Psoas muscle (tissue), 8 donors: Measurements from ENCODE around the gene LIPH. TPM values are rescaled to one million over a fixed set of nuclear protein-coding genes. Genes with fewer than 3 reads are reported as not detected.

ENCODE experiments used
- ATAC-seq, 4 donors: fragments of 200-7000 bp; cut with Tn5 transposase; one replicate each; pipeline ENCODE4 v1.9.1; 2020; ENCODE audit warnings: moderate library complexity in 3 of 4, mild to moderate bottlenecking in 2 of 4
- DNase-seq, 2 donors: peaks; one replicate each; pipeline ENCODE4 v3.0.0-alpha.2; 2020
- H3K27ac ChIP-seq: fragments of 200-600 bp; one replicate; pipeline ENCODE4 v1.8.0; 2022
- H3K27me3 ChIP-seq, 3 donors: fragments of 200-600 bp in 1 of 3; one replicate each; pipeline versions ENCODE4 v1.6.1 to v1.8.0; 2013 to 2022; ENCODE audit warnings: low read length in 2 of 3, mild to moderate bottlenecking in 2 of 3, moderate library complexity in 1 of 3; ENCODE audit not compliant: insufficient read depth in 3 of 3
- H3K36me3 ChIP-seq, 2 donors: fragments of 200-600 bp in 1 of 2; one replicate each; pipeline versions ENCODE4 v1.6.1 to v1.8.0; 2013 to 2022; ENCODE audit warnings: low read depth in 1 of 2, mild to moderate bottlenecking in 1 of 2, moderate library complexity in 1 of 2; ENCODE audit not compliant: insufficient read depth in 1 of 2
- H3K4me1 ChIP-seq: fragments of 200-600 bp; one replicate; pipeline ENCODE4 v1.8.0; 2022
- H3K4me3 ChIP-seq: fragments of 200-600 bp; one replicate; pipeline ENCODE4 v1.8.0; 2022; ENCODE audit warnings: mild to moderate bottlenecking
- H3K9me3 ChIP-seq: fragments of 200-600 bp; one replicate; pipeline ENCODE4 v1.8.0; 2022
- CTCF ChIP-seq: fragments of 200-600 bp; IDR thresholded peaks from one replicate; pipeline ENCODE4 v1.8.0; 2022; ENCODE audit warnings: antibody characterized with exemption
- WGBS, 3 donors: extraction: QIAGEN DNeasy Blood & Tissue Kit; methylation state at CpG; one replicate each; pipeline versions ENCODE4 v1.1.6 to v1.1.7; 2013; 5-methylcytosine and 5-hydroxymethylcytosine counted together
- intact Hi-C, 2 donors: fragments of 100-400 bp; cut with DNase I; formaldehyde crosslinking; loops; one replicate each; pipeline versions ENCODE4 v1.11.0 to v1.14.2; 2022
- polyA plus RNA-seq, 3 donors: library from polyadenylated mRNA; stranded (reverse); fragments of 200-250 nt; gene quantifications; one replicate each; pipeline ENCODE4 v1.2.3, GENCODE V29; 2013
- total RNA-seq, 4 donors: library from RNA; stranded (reverse); fragmentation: NEBNext Ultra II Directional in 2 of 4; extraction: Animal tissue kit (Norgen Biotek cat#: 25700) in 2 of 4; gene quantifications; one replicate each; pipeline versions ENCODE4 v1.2.1 to v1.2.4, GENCODE V29; 2021 to 2023
- donor health status: healthy with polysubstance abuse.
- donor health status: DM: no; HTN: no; CAD: no; lungs with moderate emphysema.
- donor health status: Bipolar disorder and iron deficiency.
- donor health status: healthy.
- donor health status: DM: yes; HTN: yes; CAD: no.
- donor health status: DM: no; HTN: no; CAD: no.
- donor health status: DM: no; HTN: no; CAD: no.
- donor health status: DM: yes; HTN: yes; CAD: no.

The LIPH gene
- total and polyA plus RNA-seq, 7 donors = 0.03 to 0.04 TPM; not detected in 5

GRCh38 chr3:185539934-185540333, 12.5 kb downstream of the LIPH start:
- 60 to 65% (median 65%) methylated on average over 2 of the region's 2 CpGs for WGBS, 3 donors
- no peak for TF ChIP-seq CTCF
- Histone ChIP-seq H3K27ac (no peak overlapping the region), H3K9me3 (no peaks in the 10 kb centered on the region), H3K4me1 (no peaks in the 10 kb centered on the region), H3K36me3 (no peaks in the 10 kb centered on the region), H3K4me3 (no peak overlapping the region), H3K27me3 (peaks cover 0 to 4% (median 0%) of the 10 kb centered on the region in 3 donors)
- ATAC-seq (no peak), DNase-seq (no peak)
- intact Hi-C loops = no loop called here

- no peaks in the 10 kb centered on the region for H3K4me1 ChIP-seq
- 43 to 51% (median 50%) methylated on average over 9 of the region's 9 CpGs for WGBS, 3 donors
- H3K9me3 ChIP-seq = no peaks in the 10 kb centered on the region
- DNase-seq = peak; percentile 42 to 58
- ATAC-seq = peak; percentile 32 to 76 (median 64)
- TF ChIP-seq CTCF = no peak
- peaks cover 0 to 4% (median 0%) of the 10 kb centered on the region in 3 donors for H3K27me3 ChIP-seq
- intact Hi-C loops = no loop called here
- no peak overlapping the region for H3K27ac ChIP-seq
- H3K4me3 ChIP-seq = no peak overlapping the region
- no peaks in the 10 kb centered on the region for H3K36me3 ChIP-seq
Observed at GRCh38 chr3:185537369-185537970, 14.9 kb downstream of the LIPH start.

GRCh38 chr3:185534511-185534910, 17.9 kb downstream of the LIPH start:
- 79 to 89% (median 84%) methylated on average over 2 of the region's 2 CpGs for WGBS, 3 donors
- no peaks in the 10 kb centered on the region for H3K27me3 ChIP-seq
- no peak overlapping the region for H3K4me3 ChIP-seq
- no peak for DNase-seq
- no peaks in the 10 kb centered on the region for H3K36me3 ChIP-seq
- no peaks in the 10 kb centered on the region for H3K4me1 ChIP-seq
- no peak for ATAC-seq
- intact Hi-C loops = no loop called here
- no peak overlapping the region for H3K27ac ChIP-seq
- no peak for TF ChIP-seq CTCF
- no peaks in the 10 kb centered on the region for H3K9me3 ChIP-seq

GRCh38 chr3:185532901-185533300, 19.5 kb downstream of the LIPH start:
- no peaks in the 10 kb centered on the region for H3K9me3 ChIP-seq
- DNase-seq (no peak), ATAC-seq (no peak)
- H3K4me3 ChIP-seq = no peak overlapping the region
- 25 to 31% (median 28%) methylated on average over 5 of the region's 5 CpGs for WGBS, 3 donors
- no peaks in the 10 kb centered on the region for H3K36me3 ChIP-seq
- H3K4me1 ChIP-seq = no peaks in the 10 kb centered on the region
- no peaks in the 10 kb centered on the region for H3K27me3 ChIP-seq
- H3K27ac ChIP-seq = no peak overlapping the region
- TF ChIP-seq CTCF = no peak
- intact Hi-C loops = no loop called here

- no peak for DNase-seq
- H3K9me3 ChIP-seq = no peaks in the 10 kb centered on the region
- H3K4me1 ChIP-seq = no peaks in the 10 kb centered on the region
- TF ChIP-seq CTCF = no peak
- H3K27me3 ChIP-seq = peaks cover 0 to 3% (median 0%) of the 10 kb centered on the region in 3 donors
- no peak for ATAC-seq
- WGBS, 3 donors = 67% methylated on average over 5 of the region's 5 CpGs
- H3K36me3 ChIP-seq = no peaks in the 10 kb centered on the region
- no peak overlapping the region for H3K27ac ChIP-seq
- intact Hi-C loops = no loop called here
- no peak overlapping the region for H3K4me3 ChIP-seq
Observed at GRCh38 chr3:185530856-185531255, 21.5 kb downstream of the LIPH start.
